ENCODE measurements around the gene ZNF83. TPM values are rescaled to one million over a fixed set of nuclear protein-coding genes. Genes with fewer than 3 reads are reported as not detected.

ZNF83 gene
- total and polyA plus RNA-seq, 2 of the 4 experiments (the other 2 are of a cell fraction): 32.9 to 36.9 TPM

GRCh38 chr19:52670046-52670445 lies 31.9 kb upstream of the ZNF83 start:
- H3K27me3 ChIP-seq (ENCODE audit: control insufficient read depth, insufficient read depth, low read length): no peaks in the 10 kb centered on the region
- dilution Hi-C loops (cut with HindIII; ENCODE audit: low sequenced_read_pairs, unreplicated experiment): no loop called here
- in situ Hi-C loops (cut with MboI; ENCODE audit: low sequenced_read_pairs): no loop called here
- intact Hi-C loops (cut with micrococcal nuclease): no loop called here
- no peak overlapping the region for H3K14ac ChIP-seq (replicated peaks; ENCODE audit: low read depth, low read length)
- no TSS peak for BruUV-seq (replicated peaks)
- H3K9ac ChIP-seq (ENCODE audit: low read depth, low read length): no peak overlapping the region
- H3K18ac ChIP-seq (ENCODE audit: low read depth, low read length): no peak overlapping the region
- H2AK9ac ChIP-seq (replicated peaks; ENCODE audit: low read depth, low read length, poor library complexity): no peak overlapping the region
- no peak overlapping the region for H2BK120ac ChIP-seq (ENCODE audit: low read depth, low read length)
- no peak overlapping the region for H3K4ac ChIP-seq (ENCODE audit: low read depth, low read length)
- no peak overlapping the region for H4K5ac ChIP-seq (ENCODE audit: low read depth, low read length)
- DNase-seq (no peak), ATAC-seq (ENCODE audit: low read depth) (no peak)
- no peak overlapping the region for H4K8ac ChIP-seq (ENCODE audit: low read depth in 2 of 2, low read length in 2 of 2)
- H3K4me3 ChIP-seq (ENCODE audit: insufficient read depth, low read depth, low read length): no peak overlapping the region
- H2BK5ac ChIP-seq (ENCODE audit: low read depth, low read length, poor library complexity, severe bottlenecking): no peak overlapping the region
- H3K27ac ChIP-seq (ENCODE audit: insufficient read depth, low read length): no peak overlapping the region
- no peak overlapping the region for H2AFZ ChIP-seq (replicated peaks; ENCODE audit: low read length, poor library complexity)
- no peak overlapping the region for H4K91ac ChIP-seq (ENCODE audit: insufficient read depth, low read depth, low read length)
- ChIA-PET CTCF (no interaction called here), POLR2A (ENCODE audit: unreplicated experiment) (no interaction called here)
- H2BK20ac ChIP-seq (ENCODE audit: low read depth, low read length): no peak overlapping the region
- 0 out of 2 replicates have a peak, but pooled peaks cover 4% of the 10 kb centered on the region for H3K9me1 ChIP-seq (ENCODE audit: insufficient read depth, low read length)
- no peak overlapping the region for H2AK5ac ChIP-seq (ENCODE audit: low read depth, low read length)
- H3K23ac ChIP-seq (ENCODE audit: low read depth, low read length): no peak overlapping the region
- H4K20me1 ChIP-seq (ENCODE audit: insufficient read depth, low read length): peaks cover 12% of the 10 kb centered on the region
- peaks cover 7% of the 10 kb centered on the region for H3K36me3 ChIP-seq (ENCODE audit: control insufficient read depth, insufficient read depth, low read length)
- TF ChIP-seq RFX5 (IDR thresholded peaks at IDR 0.05; ENCODE audit: low read depth, low read length) (no peak), MXI1 (IDR thresholded peaks at IDR 0.05; ENCODE audit: borderline replicate concordance, low read depth, low read length) (no peak), POLR2A (IDR thresholded peaks at IDR 0.05; ENCODE audit: low read depth, low read length) (no peak), MAFK (IDR thresholded peaks at IDR 0.05; ENCODE audit: low read depth, low read length) (no peak), NFE2L2 (IDR thresholded peaks at IDR 0.05; ENCODE audit: low read depth, low read length) (no peak), MAZ (IDR thresholded peaks at IDR 0.05; ENCODE audit: borderline replicate concordance, low read depth, low read length) (no peak), FOS (IDR thresholded peaks at IDR 0.05; ENCODE audit: low read depth, low read length) (no peak), ELK1 (IDR thresholded peaks at IDR 0.05; ENCODE audit: borderline replicate concordance, low read depth, low read length) (no peak), CHD1 (IDR thresholded peaks at IDR 0.05; ENCODE audit: low read depth, low read length) (no peak)
- no peak overlapping the region for H2BK15ac ChIP-seq (ENCODE audit: low read depth, low read length)
- H3K79me1 ChIP-seq (ENCODE audit: low read depth in 1 of 2, low read length in 2 of 2): peaks cover 21 to 46% of the 10 kb centered on the region in 2 experiments
- no peak overlapping the region for H3K4me2 ChIP-seq (ENCODE audit: low read depth, low read length)
- H3K56ac ChIP-seq (ENCODE audit: extremely low read depth, insufficient read depth, low read length): no peak overlapping the region
- 100% methylated on average over 1 of the region's 4 CpGs; no CpG with 5 or more reads in 1 of the 2 experiments for WGBS, 2 experiments (ENCODE audit: extremely low coverage in 2 of 2, insufficient read length in 1 of 2)
- no peaks in the 10 kb centered on the region for H3K9me3 ChIP-seq (ENCODE audit: control insufficient read depth, insufficient read depth, low read length)
- peaks cover 4% of the 10 kb centered on the region; the same call in 1 of the 2 replicates for H3K4me1 ChIP-seq (ENCODE audit: control insufficient read depth, insufficient read depth, low read length)
